ENCODE data around the gene SMIM3. TPM values are rescaled to one million over a fixed set of nuclear protein-coding genes. Genes with fewer than 3 reads are reported as not detected.
"Not testable (repeated sequence)": the region's sequence is repeated elsewhere in the genome, so short reads cannot be mapped to it uniquely, and the experiment has no call there.

The SMIM3 gene
- total and polyA plus RNA-seq, 10 of the 15 experiments (the other 5 are each of a cell fraction or from before 2014, with no cell fraction given) = 1.0 to 14.3 (median 7.7) TPM

DNA sequence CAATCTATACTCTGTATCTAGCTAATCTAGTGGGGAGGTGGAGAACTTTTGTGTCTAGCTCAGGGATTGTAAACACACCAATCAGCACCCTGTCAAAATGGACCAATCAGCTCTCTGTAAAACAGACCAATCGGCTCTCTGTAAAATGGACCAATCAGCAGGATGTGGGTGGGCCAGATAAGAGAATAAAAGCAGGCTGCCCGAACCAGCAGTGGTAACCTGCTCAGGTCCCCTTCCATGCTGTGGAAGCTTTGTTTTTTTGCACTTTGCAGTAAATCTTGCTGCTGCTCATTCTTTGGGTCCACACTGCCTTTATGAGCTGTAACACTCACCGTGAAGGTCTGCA lies 67.7 kb downstream of the SMIM3 start, which contains the start of gene IRGM:
TSS of gene IRGM (plus strand) at position 214 of the 346 bp plus-strand sequence. CDS start 1,603 bp downstream, outside the sequence.
- not testable (repeated sequence) for H3K9me3 ChIP-seq (replicated peaks; ENCODE audit: control insufficient read depth, insufficient read depth, low read length); H3K79me2 ChIP-seq (ENCODE audit: control insufficient read depth, insufficient read depth, low read length); H3K4me1 ChIP-seq (ENCODE audit: control insufficient read depth, insufficient read depth, low read length); BruUV-seq (replicated peaks); H3K27me3 ChIP-seq (replicated peaks in 1 of 2; ENCODE audit: control insufficient read depth in 2 of 2, insufficient read depth in 2 of 2, low read length in 1 of 2); H4K20me1 ChIP-seq (ENCODE audit: control insufficient read depth, insufficient read depth); FAIRE-seq; H3K9ac ChIP-seq (ENCODE audit: control insufficient read depth, insufficient read depth, low read length); DNase-seq (ENCODE audit: low read depth, low spot score); H3K36me3 ChIP-seq (ENCODE audit: control insufficient read depth in 2 of 2, insufficient read depth in 2 of 2, low read length in 1 of 2); H3K27ac ChIP-seq (ENCODE audit: control insufficient read depth, insufficient read depth)
- Histone ChIP-seq H2AFZ (ENCODE audit: control insufficient read depth, low read depth, low read length) (peak within 1 kb of the TSS; percentile 84), H3K4me2 (ENCODE audit: control insufficient read depth, insufficient read depth) (peak within 1 kb of the TSS; percentile 93), H3K4me3 (peak within 1 kb of the TSS; percentile 32; the same call in 1 of the 2 replicates)
- in situ Hi-C loops (cut with MboI) (loop anchor here (5.0 kb wide), 3 partner anchors 49 to 389 kb away; no protein-coding TSS in a partner anchor), intact Hi-C loops (cut with micrococcal nuclease; ENCODE audit: unreplicated experiment) (loop anchor here (5.0 kb wide), 2 partner anchors 189 to 389 kb away; no protein-coding TSS in a partner anchor)
- WGBS (ENCODE audit: insufficient coverage, insufficient replicate concordance, low lambda C conversion rate, missing lambda C conversion rate) = 20% methylated on average over 3 of the region's 3 CpGs
- ChIA-PET SMC1A (ENCODE audit: uncharacterized antibody, unreplicated experiment) (interaction anchor here (0.9 to 3.8 kb wide), 19 partner anchors 8 to 447 kb away, joined by 3 to 40 read pairs (median 3); partner anchors contain the start of genes DCTN4 and RBM22), POLR2A (interaction anchor here (1.0 to 2.0 kb wide), 2 partner anchors 146 to 286 kb away, joined by 3 to 8 read pairs; partner anchors contain the start of gene RBM22), CTCF (interaction anchor here (0.8 to 4.0 kb wide), 30 partner anchors 9 to 470 kb away, joined by 3 to 90 read pairs (median 5); partner anchors contain the start of genes MYOZ3, RBM22 and SMIM3), RAD21 (ENCODE audit: unreplicated experiment) (interaction anchor here (1.1 to 3.9 kb wide), 22 partner anchors 39 to 484 kb away, joined by 3 to 43 read pairs (median 4); partner anchors contain the start of genes RBM22 and SMIM3)
- ATAC-seq = peak; percentile 41
- TF ChIP-seq NFYB (IDR thresholded peaks at IDR 0.05; ENCODE audit: insufficient read depth, low read depth, low read length) = peak; percentile 63; the same call in 1 of the 2 replicates

Other genes starting within 250 kb of the SMIM3 start
- gene SYNPO, start 138.1 kb upstream of the SMIM3 start, total RNA-seq (2014; rRNA removed) = 3.3 and 3.4 TPM in 2 replicates
- 4.4 and 4.5 TPM in 2 replicates for gene SYNPO, start 138.1 kb upstream of the SMIM3 start, total RNA-seq (2014; rRNA removed; fragmentation: Illumina TruSeq; extraction: Trizol)
- 21.0 and 21.8 TPM in 2 replicates for gene SYNPO, start 138.1 kb upstream of the SMIM3 start, total RNA-seq (2021)
- 11.0 and 18.3 TPM in 2 replicates for gene SYNPO, start 138.1 kb upstream of the SMIM3 start, polyA plus RNA-seq (2011; rRNA removed)
- 8.7 and 9.4 TPM in 2 replicates for gene SYNPO, start 138.1 kb upstream of the SMIM3 start, polyA plus RNA-seq (2014; fragmentation: Illumina TruSeq; extraction: Trizol)
- 1 to 10 TPM; 1.9 to 2.3 TPM for gene SYNPO, start 138.1 kb upstream of the SMIM3 start, polyA plus RNA-seq (2014; fragmentation: Nextera tagmentation; extraction: Ambion mirVana)
- 10.1 and 10.7 TPM in 2 replicates for gene SYNPO, start 138.1 kb upstream of the SMIM3 start, polyA plus RNA-seq (2014; rRNA removed)
- 1 to 10 TPM in 1 of 2 experiments, under 1 TPM in 1; 0.77 to 2.0 TPM for gene SYNPO, start 138.1 kb upstream of the SMIM3 start, polyA plus RNA-seq (2016; fragmentation: Nextera tagmentation; extraction: Ambion mirVana)
- gene MYOZ3, start 117.5 kb upstream of the SMIM3 start, total RNA-seq (2014; rRNA removed) = 1.1 TPM in 1 of 2 replicates, not detected in the other
- gene MYOZ3, start 117.5 kb upstream of the SMIM3 start, total RNA-seq (2014; rRNA removed; fragmentation: Illumina TruSeq; extraction: Trizol) = 0.04 TPM in 1 of 2 replicates, not detected in the other
- 0.18 TPM in 1 of 2 replicates, not detected in the other for gene MYOZ3, start 117.5 kb upstream of the SMIM3 start, total RNA-seq (2021)
- not detected in 2 replicates for gene MYOZ3, start 117.5 kb upstream of the SMIM3 start, polyA plus RNA-seq (2011; rRNA removed)
- gene MYOZ3, start 117.5 kb upstream of the SMIM3 start, polyA plus RNA-seq (2014; fragmentation: Illumina TruSeq; extraction: Trizol) = 0.09 and 0.10 TPM in 2 replicates
- not detected for gene MYOZ3, start 117.5 kb upstream of the SMIM3 start, polyA plus RNA-seq (2014; fragmentation: Nextera tagmentation; extraction: Ambion mirVana)
- gene MYOZ3, start 117.5 kb upstream of the SMIM3 start, polyA plus RNA-seq (2014; rRNA removed) = 0.08 and 0.62 TPM in 2 replicates
- under 1 TPM in 1 of 2 experiments, not detected in 1; 0.11 TPM for gene MYOZ3, start 117.5 kb upstream of the SMIM3 start, polyA plus RNA-seq (2016; fragmentation: Nextera tagmentation; extraction: Ambion mirVana)
- 34.1 and 36.6 TPM in 2 replicates for gene RBM22, start 77.7 kb upstream of the SMIM3 start, total RNA-seq (2014; rRNA removed)
- gene RBM22, start 77.7 kb upstream of the SMIM3 start, total RNA-seq (2014; rRNA removed; fragmentation: Illumina TruSeq; extraction: Trizol) = 34.1 and 34.6 TPM in 2 replicates
- gene RBM22, start 77.7 kb upstream of the SMIM3 start, total RNA-seq (2021) = 43.8 and 45.7 TPM in 2 replicates
- gene RBM22, start 77.7 kb upstream of the SMIM3 start, polyA plus RNA-seq (2011; rRNA removed) = 58.1 and 65.6 TPM in 2 replicates
- 66.4 and 78.0 TPM in 2 replicates for gene RBM22, start 77.7 kb upstream of the SMIM3 start, polyA plus RNA-seq (2014; fragmentation: Illumina TruSeq; extraction: Trizol)
- gene RBM22, start 77.7 kb upstream of the SMIM3 start, polyA plus RNA-seq (2014; fragmentation: Nextera tagmentation; extraction: Ambion mirVana) = 10 to 100 TPM; 26.3 to 40.3 TPM
- 37.5 and 38.4 TPM in 2 replicates for gene RBM22, start 77.7 kb upstream of the SMIM3 start, polyA plus RNA-seq (2014; rRNA removed)
- gene RBM22, start 77.7 kb upstream of the SMIM3 start, polyA plus RNA-seq (2016; fragmentation: Nextera tagmentation; extraction: Ambion mirVana) = 10 to 100 TPM; 54.6 to 57.8 TPM
- gene DCTN4, start 19.7 kb upstream of the SMIM3 start, total RNA-seq (2014; rRNA removed) = 17.9 and 24.1 TPM in 2 replicates
- 20.9 and 21.3 TPM in 2 replicates for gene DCTN4, start 19.7 kb upstream of the SMIM3 start, total RNA-seq (2014; rRNA removed; fragmentation: Illumina TruSeq; extraction: Trizol)
- gene DCTN4, start 19.7 kb upstream of the SMIM3 start, total RNA-seq (2021) = 26.6 and 27.8 TPM in 2 replicates
- gene DCTN4, start 19.7 kb upstream of the SMIM3 start, polyA plus RNA-seq (2011; rRNA removed) = 26.2 and 30.7 TPM in 2 replicates
- 25.1 and 29.5 TPM in 2 replicates for gene DCTN4, start 19.7 kb upstream of the SMIM3 start, polyA plus RNA-seq (2014; fragmentation: Illumina TruSeq; extraction: Trizol)
- 1 to 10 TPM; 7.6 to 8.5 TPM for gene DCTN4, start 19.7 kb upstream of the SMIM3 start, polyA plus RNA-seq (2014; fragmentation: Nextera tagmentation; extraction: Ambion mirVana)
- 14.0 and 17.5 TPM in 2 replicates for gene DCTN4, start 19.7 kb upstream of the SMIM3 start, polyA plus RNA-seq (2014; rRNA removed)
- 10 to 100 TPM; 16.6 to 18.1 TPM for gene DCTN4, start 19.7 kb upstream of the SMIM3 start, polyA plus RNA-seq (2016; fragmentation: Nextera tagmentation; extraction: Ambion mirVana)
- gene IRGM, start 67.8 kb downstream of the SMIM3 start, total RNA-seq (2014; rRNA removed) = 0.28 and 0.60 TPM in 2 replicates
- gene IRGM, start 67.8 kb downstream of the SMIM3 start, total RNA-seq (2014; rRNA removed; fragmentation: Illumina TruSeq; extraction: Trizol) = 0.31 and 0.32 TPM in 2 replicates
- 0.38 TPM in 1 of 2 replicates, not detected in the other for gene IRGM, start 67.8 kb downstream of the SMIM3 start, total RNA-seq (2021)
- gene IRGM, start 67.8 kb downstream of the SMIM3 start, polyA plus RNA-seq (2011; rRNA removed) = 0.22 and 0.23 TPM in 2 replicates
- 0.14 and 0.25 TPM in 2 replicates for gene IRGM, start 67.8 kb downstream of the SMIM3 start, polyA plus RNA-seq (2014; fragmentation: Illumina TruSeq; extraction: Trizol)
- gene IRGM, start 67.8 kb downstream of the SMIM3 start, polyA plus RNA-seq (2014; fragmentation: Nextera tagmentation; extraction: Ambion mirVana) = under 1 TPM; 0.11 to 0.24 TPM
- gene IRGM, start 67.8 kb downstream of the SMIM3 start, polyA plus RNA-seq (2014; rRNA removed) = 0.15 TPM in 1 of 2 replicates, not detected in the other
- gene IRGM, start 67.8 kb downstream of the SMIM3 start, polyA plus RNA-seq (2016; fragmentation: Nextera tagmentation; extraction: Ambion mirVana) = under 1 TPM in 1 of 2 experiments, not detected in 1; 0.30 TPM
- gene ZNF300, start 126.2 kb downstream of the SMIM3 start, total RNA-seq (2014; rRNA removed) = 0.06 and 0.22 TPM in 2 replicates
- 0.22 and 0.23 TPM in 2 replicates for gene ZNF300, start 126.2 kb downstream of the SMIM3 start, total RNA-seq (2014; rRNA removed; fragmentation: Illumina TruSeq; extraction: Trizol)
- gene ZNF300, start 126.2 kb downstream of the SMIM3 start, total RNA-seq (2021) = 0.08 and 0.13 TPM in 2 replicates
- gene ZNF300, start 126.2 kb downstream of the SMIM3 start, polyA plus RNA-seq (2011; rRNA removed) = 1.5 and 1.8 TPM in 2 replicates
- gene ZNF300, start 126.2 kb downstream of the SMIM3 start, polyA plus RNA-seq (2014; fragmentation: Illumina TruSeq; extraction: Trizol) = 0.16 and 0.49 TPM in 2 replicates
- gene ZNF300, start 126.2 kb downstream of the SMIM3 start, polyA plus RNA-seq (2014; fragmentation: Nextera tagmentation; extraction: Ambion mirVana) = under 1 TPM; 0.03 to 0.09 TPM
- gene ZNF300, start 126.2 kb downstream of the SMIM3 start, polyA plus RNA-seq (2014; rRNA removed) = 0.09 and 0.19 TPM in 2 replicates
- under 1 TPM in 1 of 2 experiments, not detected in 1; 0.17 TPM for gene ZNF300, start 126.2 kb downstream of the SMIM3 start, polyA plus RNA-seq (2016; fragmentation: Nextera tagmentation; extraction: Ambion mirVana)
- gene GPX3, start 241.8 kb downstream of the SMIM3 start, total RNA-seq (2014; rRNA removed) = 0.22 TPM in 1 of 2 replicates, not detected in the other
- not detected in 2 replicates for gene GPX3, start 241.8 kb downstream of the SMIM3 start, total RNA-seq (2014; rRNA removed; fragmentation: Illumina TruSeq; extraction: Trizol)
- 0.38 and 0.45 TPM in 2 replicates for gene GPX3, start 241.8 kb downstream of the SMIM3 start, total RNA-seq (2021)
- gene GPX3, start 241.8 kb downstream of the SMIM3 start, polyA plus RNA-seq (2011; rRNA removed) = 0.04 TPM in 1 of 2 replicates, not detected in the other
- gene GPX3, start 241.8 kb downstream of the SMIM3 start, polyA plus RNA-seq (2014; fragmentation: Illumina TruSeq; extraction: Trizol) = 0.09 and 0.19 TPM in 2 replicates
- under 1 TPM in 1 of 2 experiments, not detected in 1; 0.15 TPM for gene GPX3, start 241.8 kb downstream of the SMIM3 start, polyA plus RNA-seq (2014; fragmentation: Nextera tagmentation; extraction: Ambion mirVana)
- gene GPX3, start 241.8 kb downstream of the SMIM3 start, polyA plus RNA-seq (2014; rRNA removed) = 0.12 and 0.32 TPM in 2 replicates
- gene GPX3, start 241.8 kb downstream of the SMIM3 start, polyA plus RNA-seq (2016; fragmentation: Nextera tagmentation; extraction: Ambion mirVana) = 1 to 10 TPM in 1 of 2 experiments, under 1 TPM in 1; 0.91 to 1.0 TPM

Measured in GM12878 (cell line).